Fibroblast of skin of back (primary cell): Measurements from ENCODE around the gene LSM14A. TPM values are rescaled to one million over a fixed set of nuclear protein-coding genes. Genes with fewer than 3 reads are reported as not detected.
"Not testable (repeated sequence)": the region's sequence is repeated elsewhere in the genome, so short reads cannot be mapped to it uniquely, and the experiment has no call there.

Experiments
- DNase-seq: peaks from one replicate; pipeline ENCODE4 v3.0.0-alpha.2; 2013
- polyA plus RNA-seq, 2 experiments: library from polyadenylated mRNA; unstranded; fragments of 120-200 nt; gene quantifications; one replicate each; pipeline ENCODE4 v1.2.1, GENCODE V29; 2013; ENCODE audit not compliant: insufficient read length in 2 of 2

Gene LSM14A
- polyA plus RNA-seq (2013, experiment 1 of 2; ENCODE audit: insufficient read length): 108 TPM
- 116 TPM for polyA plus RNA-seq (2013, experiment 2 of 2; ENCODE audit: insufficient read length)

- peak; percentile 91 for DNase-seq
These were observed at the start of gene LSM14A for GRCh38 chr19:34171877-34172660. Gene LSM14A (plus strand): TSS chr19:34172504. CDS start chr19:34172643, 139 bp downstream.

- no peak for DNase-seq
These were observed 47.5 kb upstream of the LSM14A start for GRCh38 chr19:34124828-34125227.

GRCh38 chr19:34126966-34127365 lies 45.3 kb upstream of the LSM14A start:
- DNase-seq: no peak

- DNase-seq: no peak
These were observed 44.6 kb upstream of the LSM14A start for GRCh38 chr19:34127684-34128189.

GRCh38 chr19:34128558-34129250 lies 43.6 kb upstream of the LSM14A start:
- peak; percentile 30 for DNase-seq

- peak; percentile 15 for DNase-seq
These were observed 41.2 kb upstream of the LSM14A start for GRCh38 chr19:34131100-34131499.

- DNase-seq: not testable (repeated sequence)
These were observed 40.2 kb upstream of the LSM14A start for GRCh38 chr19:34132145-34132544.

GRCh38 chr19:34132706-34133105 lies 39.6 kb upstream of the LSM14A start:
- DNase-seq: not testable (repeated sequence)

GRCh38 chr19:34134190-34135053 lies 37.9 kb upstream of the LSM14A start:
- peak; percentile 76 for DNase-seq

GRCh38 chr19:34135054-34135800 lies 37.1 kb upstream of the LSM14A start:
- no peak for DNase-seq

GRCh38 chr19:34135821-34136611 lies 36.3 kb upstream of the LSM14A start:
- no peak for DNase-seq

- no peak for DNase-seq
These were observed 31.3 kb upstream of the LSM14A start for GRCh38 chr19:34141025-34141424.

- no peak for DNase-seq
These were observed 29.9 kb upstream of the LSM14A start for GRCh38 chr19:34142440-34142839.

GRCh38 chr19:34145741-34146202 lies 26.5 kb upstream of the LSM14A start:
- DNase-seq: peak; percentile 55

- no peak for DNase-seq
These were observed 23.6 kb upstream of the LSM14A start for GRCh38 chr19:34148658-34149185.

- no peak for DNase-seq
These were observed 22.4 kb upstream of the LSM14A start for GRCh38 chr19:34149873-34150272.

GRCh38 chr19:34150558-34150957 lies 21.7 kb upstream of the LSM14A start:
- no peak for DNase-seq

- DNase-seq: no peak
These were observed 20.9 kb upstream of the LSM14A start for GRCh38 chr19:34151439-34151838.

- no peak for DNase-seq
These were observed 17.9 kb upstream of the LSM14A start for GRCh38 chr19:34154401-34154800.

- peak; percentile 78 for DNase-seq
These were observed 16.6 kb upstream of the LSM14A start for GRCh38 chr19:34155686-34156085.
